Caco-2 (cell line): Measurements from ENCODE around the gene RBM39. TPM values are rescaled to one million over a fixed set of nuclear protein-coding genes. Genes with fewer than 3 reads are reported as not detected.

Source experiments
- BruUV-seq: library from RNA; stranded (reverse); fragments of 400-500 nt; replicated peaks from 2 replicates; lab custom pipeline; 2021; lab: Mats Ljungman, UMichigan
- CTCF ChIA-PET: fragments of 300-600 bp; sonication (Branson Sonifier 250); formaldehyde crosslinking; loops from one replicate; lab custom pipeline; 2022; ENCODE audit warnings: antibody characterized with exemption; lab: Charles Lee
- POLR2A ChIA-PET: fragments of 300-600 bp; sonication (Branson Sonifier 250); formaldehyde crosslinking; loops from one replicate; lab custom pipeline; 2022; ENCODE audit warnings: antibody characterized with exemption; lab: Charles Lee
- DNase-seq, 2 experiments: peaks; one replicate each; pipeline versions ENCODE4 v3.0.0 to v3.0.0-alpha.2; 2020 to 2022
- H3K27me3 ChIP-seq: replicated peaks from 2 replicates; pipeline ENCODE4 v1.6.0; 2011; ENCODE audit warnings: low read length; ENCODE audit not compliant: control insufficient read depth, insufficient read depth
- H3K36me3 ChIP-seq: 2 replicates; pipeline ENCODE4 v1.5.1; 2011; ENCODE audit warnings: low read length; ENCODE audit not compliant: control insufficient read depth, insufficient read depth
- H3K4me1 ChIP-seq: fragments of 250-450 bp; sonication (Bioruptor Pico); 2 replicates; pipeline ENCODE4 v1.5.1; 2020; ENCODE audit warnings: mild to moderate bottlenecking
- H3K4me3 ChIP-seq: 2 replicates; pipeline ENCODE4 v1.5.1; 2011; ENCODE audit warnings: low read depth, mild to moderate bottlenecking, control low read depth, low read length
- H3K9me3 ChIP-seq: fragments of 250-450 bp; sonication (Bioruptor Pico); 2 replicates; pipeline ENCODE4 v1.5.1; 2020; ENCODE audit warnings: mild to moderate bottlenecking, moderate library complexity
- H3K27ac Mint-ChIP-seq: one replicate; pipeline ENCODE4 v1.8.0; 2022; ENCODE audit warnings: mixed read lengths; ENCODE audit not compliant: unreplicated experiment
- H3K27me3 Mint-ChIP-seq: one replicate; pipeline ENCODE4 v1.8.0; 2022; ENCODE audit warnings: mixed read lengths; ENCODE audit not compliant: insufficient read depth, unreplicated experiment
- H3K36me3 Mint-ChIP-seq: one replicate; pipeline ENCODE4 v1.8.0; 2022; ENCODE audit warnings: mild to moderate bottlenecking, mixed read lengths; ENCODE audit not compliant: insufficient read depth, unreplicated experiment
- H3K4me1 Mint-ChIP-seq: one replicate; pipeline ENCODE4 v1.8.0; 2022; ENCODE audit warnings: low read depth, mixed read lengths; ENCODE audit not compliant: unreplicated experiment
- H3K4me3 Mint-ChIP-seq: one replicate; pipeline ENCODE4 v1.8.0; 2022; ENCODE audit warnings: mild to moderate bottlenecking, moderate library complexity, mixed read lengths; ENCODE audit not compliant: unreplicated experiment
- H3K9me3 Mint-ChIP-seq: one replicate; pipeline ENCODE4 v1.8.0; 2022; ENCODE audit warnings: mixed read lengths; ENCODE audit not compliant: unreplicated experiment
- CTCF ChIP-seq, 2 experiments: fragments of 200-600 bp in 1 of 2; IDR thresholded peaks; 1 replicate in 1 of 2; 2 replicates in 1 of 2; pipeline versions ENCODE4 v1.5.1 to v1.8.0; 2011 to 2022; ENCODE audit warnings: antibody characterized with exemption in 1 of 2, control low read depth in 1 of 2, inconsistent platforms in 1 of 2, low read depth in 1 of 2, low read length in 1 of 2, mild to moderate bottlenecking in 1 of 2, moderate library complexity in 1 of 2; ENCODE audit not compliant: insufficient read depth in 1 of 2, severe bottlenecking in 1 of 2, unreplicated experiment in 1 of 2
- intact Hi-C: fragments of 100-400 bp; cut with micrococcal nuclease; formaldehyde crosslinking; loops from one replicate; pipeline ENCODE4 v1.10.0; 2022; ENCODE audit not compliant: unreplicated experiment
- total RNA-seq: library from RNA; stranded (reverse); gene quantifications from 2 replicates; pipeline ENCODE4 v1.2.3, GENCODE V29; 2022

Gene RBM39
- total RNA-seq, 1 experiment from 2014 or later, result 750 TPM

- no peaks in the 10 kb centered on the region for H3K27me3 Mint-ChIP-seq
- peaks cover 22% of the 10 kb centered on the region for H3K4me1 Mint-ChIP-seq
- CTCF ChIA-PET, result interaction anchor here (0.6 kb wide), 1 partner anchor 191 kb away, joined by 3 read pairs; no protein-coding TSS in a partner anchor
- no peak for TF ChIP-seq CTCF (IDR thresholded peaks at IDR 0.05; ENCODE audit: insufficient read depth in 1 of 2, low read depth in 1 of 2, low read length in 1 of 2, severe bottlenecking in 1 of 2, unreplicated experiment in 1 of 2)
- Histone ChIP-seq H3K4me3 (no peak overlapping the region), H3K36me3 (no peaks in the 10 kb centered on the region), H3K4me1 (peaks cover 24% of the 10 kb centered on the region), H3K9me3 (no peaks in the 10 kb centered on the region), H3K27me3 (no peaks in the 10 kb centered on the region)
- H3K9me3 Mint-ChIP-seq, result no peaks in the 10 kb centered on the region
- BruUV-seq, result no TSS peak
- H3K4me3 Mint-ChIP-seq, result no peak overlapping the region
- no peak overlapping the region for H3K27ac Mint-ChIP-seq
- H3K36me3 Mint-ChIP-seq, result peaks cover 25% of the 10 kb centered on the region
- intact Hi-C loops, result loop anchor here (2.0 to 10.0 kb wide), 3 partner anchors 33 to 101 kb away; partner anchors contain the start of genes NFS1, RBM39 and ROMO1
- POLR2A ChIA-PET, result interaction anchor here (0.6 to 4.2 kb wide), 3 partner anchors 31 to 189 kb away, joined by 3 to 57 read pairs (median 3); partner anchors contain the start of gene RBM39
- DNase-seq, result peak in 1 of 2 experiments; percentile 40
Observed at GRCh38 chr20:35665949-35666288, 76.1 kb downstream of the RBM39 start.

- no peaks in the 10 kb centered on the region for H3K27me3 ChIP-seq
- H3K4me1 Mint-ChIP-seq, result peaks cover 22% of the 10 kb centered on the region
- ChIA-PET CTCF (interaction anchor here (0.5 to 2.3 kb wide), 9 partner anchors 22 to 788 kb away, joined by 3 to 46 read pairs (median 4); partner anchors contain the start of genes ACSS2, ERGIC3, RBM39 and SCAND1), POLR2A (interaction anchor here (0.6 to 4.2 kb wide), 12 partner anchors 12 to 406 kb away, joined by 3 to 57 read pairs (median 8); partner anchors contain the start of genes CEP250, NFS1, RBM39 and ROMO1)
- no peaks in the 10 kb centered on the region for H3K9me3 Mint-ChIP-seq
- peak within 1 kb of the TSS; percentile 87 for H3K4me3 ChIP-seq
- H3K4me3 Mint-ChIP-seq, result peak within 1 kb of the TSS; percentile 84
- peak; percentile 99 for DNase-seq
- H3K4me1 ChIP-seq, result peaks cover 30% of the 10 kb centered on the region
- no peaks in the 10 kb centered on the region for H3K9me3 ChIP-seq
- intact Hi-C loops, result loop anchor here (1.0 to 10.0 kb wide), 4 partner anchors 34 to 100 kb away; partner anchors contain the start of genes NFS1, RBM39 and ROMO1
- peaks cover 25% of the 10 kb centered on the region for H3K36me3 Mint-ChIP-seq
- BruUV-seq, result no TSS peak
- H3K36me3 ChIP-seq, result no peaks in the 10 kb centered on the region
- no peak for TF ChIP-seq CTCF (IDR thresholded peaks at IDR 0.05; ENCODE audit: insufficient read depth in 1 of 2, low read depth in 1 of 2, low read length in 1 of 2, severe bottlenecking in 1 of 2, unreplicated experiment in 1 of 2)
- peak within 1 kb of the TSS; percentile 96 for H3K27ac Mint-ChIP-seq
- H3K27me3 Mint-ChIP-seq, result no peaks in the 10 kb centered on the region
Observed at GRCh38 chr20:35664466-35665206, 77.4 kb downstream of the RBM39 start, which contains the start of the genes CPNE1 and RBM12. TSS of gene CPNE1 (minus strand) at chr20:35664900. CDS start at chr20:35632923, 31,977 bp downstream. TSS of gene RBM12 (minus strand) at chr20:35664900. CDS start at chr20:35655322, 9,578 bp downstream.
